ENCODE measurements around the gene DOCK4.

GRCh38 chr7:111990643-111991042 is 215.6 kb downstream of the DOCK4 start:
- no peak for TF ChIP-seq EZH2 (IDR thresholded peaks at IDR 0.05; ENCODE audit: insufficient read depth, poor library complexity, severe bottlenecking)
- TF ChIP-seq EZH2phosphoT487 (IDR thresholded peaks at IDR 0.05; ENCODE audit: insufficient read depth, low read depth): no peak
